Thyroid gland (tissue), 4 donors: ENCODE measurements around the gene CFAP299.
"Not testable (repeated sequence)": the region's sequence is repeated elsewhere in the genome, so short reads cannot be mapped to it uniquely, and the experiment has no call there.

ENCODE experiments used
- POLR2A ChIP-seq, 2 donors: fragments of 450-650 bp; IDR thresholded peaks; one replicate each; pipeline ENCODE4 v1.6.1; 2017; ENCODE audit warnings: antibody characterized with exemption in 2 of 2, mild to moderate bottlenecking in 2 of 2, moderate library complexity in 1 of 2
- TF ChIP-seq, protein P1 (sequence below), 6 experiments: fragments of 200-600 bp in 3 of 6; fragments of 450-650 bp in 3 of 6; sonication (generic) in 3 of 6; IDR thresholded peaks; one replicate each; pipeline ENCODE4 v1.5.1; 2016 to 2019; ENCODE audit warnings: antibody characterized with exemption in 6 of 6, mild to moderate bottlenecking in 2 of 6, inconsistent platforms in 1 of 6, moderate library complexity in 1 of 6

DNA sequence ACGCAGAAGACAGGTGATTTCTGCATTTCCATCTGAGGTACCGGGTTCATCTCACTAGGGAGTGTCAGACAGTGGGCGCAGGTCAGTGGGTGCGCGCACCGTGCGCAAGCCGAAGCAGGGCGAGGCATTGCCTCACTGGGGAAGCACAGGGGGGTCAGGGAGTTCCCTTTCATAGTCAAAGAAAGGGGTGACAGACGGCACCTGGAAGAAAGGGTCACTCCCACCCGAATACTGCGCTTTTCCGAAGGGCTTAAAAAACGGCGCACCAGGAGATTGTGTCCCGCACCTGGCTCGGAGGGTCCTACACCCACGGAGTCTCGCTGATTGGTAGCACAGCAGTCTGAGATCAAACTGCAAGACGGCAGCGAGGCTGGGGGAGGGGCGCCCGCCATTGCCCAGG, 352.2 kb downstream of the CFAP299 start:
- not testable (repeated sequence) for TF ChIP-seq POLR2A (IDR thresholded peaks at IDR 0.05)
- TF ChIP-seq, protein P1, sequence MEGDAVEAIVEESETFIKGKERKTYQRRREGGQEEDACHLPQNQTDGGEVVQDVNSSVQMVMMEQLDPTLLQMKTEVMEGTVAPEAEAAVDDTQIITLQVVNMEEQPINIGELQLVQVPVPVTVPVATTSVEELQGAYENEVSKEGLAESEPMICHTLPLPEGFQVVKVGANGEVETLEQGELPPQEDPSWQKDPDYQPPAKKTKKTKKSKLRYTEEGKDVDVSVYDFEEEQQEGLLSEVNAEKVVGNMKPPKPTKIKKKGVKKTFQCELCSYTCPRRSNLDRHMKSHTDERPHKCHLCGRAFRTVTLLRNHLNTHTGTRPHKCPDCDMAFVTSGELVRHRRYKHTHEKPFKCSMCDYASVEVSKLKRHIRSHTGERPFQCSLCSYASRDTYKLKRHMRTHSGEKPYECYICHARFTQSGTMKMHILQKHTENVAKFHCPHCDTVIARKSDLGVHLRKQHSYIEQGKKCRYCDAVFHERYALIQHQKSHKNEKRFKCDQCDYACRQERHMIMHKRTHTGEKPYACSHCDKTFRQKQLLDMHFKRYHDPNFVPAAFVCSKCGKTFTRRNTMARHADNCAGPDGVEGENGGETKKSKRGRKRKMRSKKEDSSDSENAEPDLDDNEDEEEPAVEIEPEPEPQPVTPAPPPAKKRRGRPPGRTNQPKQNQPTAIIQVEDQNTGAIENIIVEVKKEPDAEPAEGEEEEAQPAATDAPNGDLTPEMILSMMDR (IDR thresholded peaks at IDR 0.05) = not testable (repeated sequence)
